ENCODE measurements around the gene CLINT1. TPM values are rescaled to one million over a fixed set of nuclear protein-coding genes. Genes with fewer than 3 reads are reported as not detected.

Gene CLINT1
- total and polyA plus RNA-seq, 2 experiments from 2014 or later, result 71.7 to 101 TPM

DNA sequence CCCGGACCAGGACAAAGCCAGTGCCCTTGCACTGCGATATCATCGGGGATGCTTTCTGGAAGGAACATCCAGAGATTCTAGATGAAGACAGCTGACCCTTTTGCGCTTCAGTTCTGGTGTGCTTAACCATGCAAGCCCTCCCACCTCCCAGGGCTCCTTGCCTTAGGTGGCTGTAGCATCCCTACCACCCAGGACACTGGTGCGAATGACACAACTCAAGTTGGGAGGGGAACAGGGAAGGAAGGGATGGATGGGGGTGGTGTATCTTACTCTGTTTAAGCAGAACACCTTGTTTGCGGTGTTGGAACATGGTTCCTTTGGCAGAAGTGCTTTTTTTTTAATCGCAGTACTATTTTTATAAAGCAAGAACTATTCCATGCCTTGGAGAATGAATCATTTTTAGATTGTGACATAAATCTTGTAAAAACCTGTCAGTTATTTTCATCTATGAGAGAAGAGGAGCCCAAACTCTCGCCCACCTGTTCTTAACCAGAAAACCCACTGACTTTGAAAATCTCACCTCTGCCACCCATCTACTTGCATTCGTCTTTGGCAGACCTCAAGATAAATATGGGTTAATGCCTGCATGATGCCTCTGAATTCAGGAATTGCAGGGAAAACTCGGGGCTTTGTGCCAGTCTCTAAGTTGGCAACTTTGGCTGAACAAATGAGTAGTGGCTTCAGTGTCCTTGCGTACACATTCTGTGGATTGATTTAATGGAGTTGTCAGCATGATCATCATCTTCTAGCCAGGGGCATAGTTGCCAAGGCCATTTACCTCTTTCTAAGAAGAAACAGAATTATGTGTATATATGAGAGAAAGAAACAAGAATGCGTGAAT is 119.3 kb downstream of the CLINT1 start:
- Mint-ChIP-seq H3K36me3 (ENCODE audit: low read depth) (peaks cover 48% of the 10 kb centered on the region), H3K4me3 (no peak overlapping the region), H3K27me3 (ENCODE audit: insufficient read depth, low read depth, poor library complexity) (peaks cover 10% of the 10 kb centered on the region), H3K9me3 (no peaks in the 10 kb centered on the region), H3K27ac (no peak overlapping the region), H3K4me1 (peaks cover 4% of the 10 kb centered on the region; the same call in 2 of the 3 replicates)
- no peak overlapping the region for H3K4me3 ChIP-seq
- no peak for DNase-seq (ENCODE audit: low spot score)
- H3K4me2 ChIP-seq, result no peak overlapping the region
- peaks cover 7% of the 10 kb centered on the region for H3K27me3 ChIP-seq (ENCODE audit: insufficient read depth)
- peaks cover 7% of the 10 kb centered on the region for H4K20me1 ChIP-seq (replicated peaks; ENCODE audit: insufficient read depth)
- peaks cover 35% of the 10 kb centered on the region for H3K36me3 ChIP-seq (ENCODE audit: insufficient read depth)
- H3K79me2 ChIP-seq (replicated peaks; ENCODE audit: insufficient read depth), result no peaks in the 10 kb centered on the region
- no peak overlapping the region for H3K27ac ChIP-seq (ENCODE audit: low read depth)
- no peak for ATAC-seq
- H2AFZ ChIP-seq, result no peak overlapping the region
- TF ChIP-seq, protein P1, sequence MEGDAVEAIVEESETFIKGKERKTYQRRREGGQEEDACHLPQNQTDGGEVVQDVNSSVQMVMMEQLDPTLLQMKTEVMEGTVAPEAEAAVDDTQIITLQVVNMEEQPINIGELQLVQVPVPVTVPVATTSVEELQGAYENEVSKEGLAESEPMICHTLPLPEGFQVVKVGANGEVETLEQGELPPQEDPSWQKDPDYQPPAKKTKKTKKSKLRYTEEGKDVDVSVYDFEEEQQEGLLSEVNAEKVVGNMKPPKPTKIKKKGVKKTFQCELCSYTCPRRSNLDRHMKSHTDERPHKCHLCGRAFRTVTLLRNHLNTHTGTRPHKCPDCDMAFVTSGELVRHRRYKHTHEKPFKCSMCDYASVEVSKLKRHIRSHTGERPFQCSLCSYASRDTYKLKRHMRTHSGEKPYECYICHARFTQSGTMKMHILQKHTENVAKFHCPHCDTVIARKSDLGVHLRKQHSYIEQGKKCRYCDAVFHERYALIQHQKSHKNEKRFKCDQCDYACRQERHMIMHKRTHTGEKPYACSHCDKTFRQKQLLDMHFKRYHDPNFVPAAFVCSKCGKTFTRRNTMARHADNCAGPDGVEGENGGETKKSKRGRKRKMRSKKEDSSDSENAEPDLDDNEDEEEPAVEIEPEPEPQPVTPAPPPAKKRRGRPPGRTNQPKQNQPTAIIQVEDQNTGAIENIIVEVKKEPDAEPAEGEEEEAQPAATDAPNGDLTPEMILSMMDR (conservative IDR thresholded peaks at IDR 0.05; ENCODE audit: low read depth in 2 of 2), result no peak
- TF ChIP-seq, protein P2, sequence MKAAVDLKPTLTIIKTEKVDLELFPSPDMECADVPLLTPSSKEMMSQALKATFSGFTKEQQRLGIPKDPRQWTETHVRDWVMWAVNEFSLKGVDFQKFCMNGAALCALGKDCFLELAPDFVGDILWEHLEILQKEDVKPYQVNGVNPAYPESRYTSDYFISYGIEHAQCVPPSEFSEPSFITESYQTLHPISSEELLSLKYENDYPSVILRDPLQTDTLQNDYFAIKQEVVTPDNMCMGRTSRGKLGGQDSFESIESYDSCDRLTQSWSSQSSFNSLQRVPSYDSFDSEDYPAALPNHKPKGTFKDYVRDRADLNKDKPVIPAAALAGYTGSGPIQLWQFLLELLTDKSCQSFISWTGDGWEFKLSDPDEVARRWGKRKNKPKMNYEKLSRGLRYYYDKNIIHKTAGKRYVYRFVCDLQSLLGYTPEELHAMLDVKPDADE (IDR thresholded peaks at IDR 0.05), result no peak
- TF ChIP-seq POLR2AphosphoS5 (IDR thresholded peaks at IDR 0.05; ENCODE audit: low read depth) (no peak), CREB1 (CRISPR knock-in tag; IDR thresholded peaks at IDR 0.05; ENCODE audit: low read depth) (no peak), ZNF331 (CRISPR knock-in tag; IDR thresholded peaks at IDR 0.05; ENCODE audit: low read depth) (no peak), NANOG (IDR thresholded peaks at IDR 0.05; ENCODE audit: borderline replicate concordance) (no peak), STAT1 (IDR thresholded peaks at IDR 0.05; ENCODE audit: unreplicated experiment) (no peak), ZNF114 (CRISPR knock-in tag; IDR thresholded peaks at IDR 0.05) (no peak), EZH2phosphoT487 (IDR thresholded peaks at IDR 0.05; ENCODE audit: unreplicated experiment) (no peak)
- TF ChIP-seq, protein P3, sequence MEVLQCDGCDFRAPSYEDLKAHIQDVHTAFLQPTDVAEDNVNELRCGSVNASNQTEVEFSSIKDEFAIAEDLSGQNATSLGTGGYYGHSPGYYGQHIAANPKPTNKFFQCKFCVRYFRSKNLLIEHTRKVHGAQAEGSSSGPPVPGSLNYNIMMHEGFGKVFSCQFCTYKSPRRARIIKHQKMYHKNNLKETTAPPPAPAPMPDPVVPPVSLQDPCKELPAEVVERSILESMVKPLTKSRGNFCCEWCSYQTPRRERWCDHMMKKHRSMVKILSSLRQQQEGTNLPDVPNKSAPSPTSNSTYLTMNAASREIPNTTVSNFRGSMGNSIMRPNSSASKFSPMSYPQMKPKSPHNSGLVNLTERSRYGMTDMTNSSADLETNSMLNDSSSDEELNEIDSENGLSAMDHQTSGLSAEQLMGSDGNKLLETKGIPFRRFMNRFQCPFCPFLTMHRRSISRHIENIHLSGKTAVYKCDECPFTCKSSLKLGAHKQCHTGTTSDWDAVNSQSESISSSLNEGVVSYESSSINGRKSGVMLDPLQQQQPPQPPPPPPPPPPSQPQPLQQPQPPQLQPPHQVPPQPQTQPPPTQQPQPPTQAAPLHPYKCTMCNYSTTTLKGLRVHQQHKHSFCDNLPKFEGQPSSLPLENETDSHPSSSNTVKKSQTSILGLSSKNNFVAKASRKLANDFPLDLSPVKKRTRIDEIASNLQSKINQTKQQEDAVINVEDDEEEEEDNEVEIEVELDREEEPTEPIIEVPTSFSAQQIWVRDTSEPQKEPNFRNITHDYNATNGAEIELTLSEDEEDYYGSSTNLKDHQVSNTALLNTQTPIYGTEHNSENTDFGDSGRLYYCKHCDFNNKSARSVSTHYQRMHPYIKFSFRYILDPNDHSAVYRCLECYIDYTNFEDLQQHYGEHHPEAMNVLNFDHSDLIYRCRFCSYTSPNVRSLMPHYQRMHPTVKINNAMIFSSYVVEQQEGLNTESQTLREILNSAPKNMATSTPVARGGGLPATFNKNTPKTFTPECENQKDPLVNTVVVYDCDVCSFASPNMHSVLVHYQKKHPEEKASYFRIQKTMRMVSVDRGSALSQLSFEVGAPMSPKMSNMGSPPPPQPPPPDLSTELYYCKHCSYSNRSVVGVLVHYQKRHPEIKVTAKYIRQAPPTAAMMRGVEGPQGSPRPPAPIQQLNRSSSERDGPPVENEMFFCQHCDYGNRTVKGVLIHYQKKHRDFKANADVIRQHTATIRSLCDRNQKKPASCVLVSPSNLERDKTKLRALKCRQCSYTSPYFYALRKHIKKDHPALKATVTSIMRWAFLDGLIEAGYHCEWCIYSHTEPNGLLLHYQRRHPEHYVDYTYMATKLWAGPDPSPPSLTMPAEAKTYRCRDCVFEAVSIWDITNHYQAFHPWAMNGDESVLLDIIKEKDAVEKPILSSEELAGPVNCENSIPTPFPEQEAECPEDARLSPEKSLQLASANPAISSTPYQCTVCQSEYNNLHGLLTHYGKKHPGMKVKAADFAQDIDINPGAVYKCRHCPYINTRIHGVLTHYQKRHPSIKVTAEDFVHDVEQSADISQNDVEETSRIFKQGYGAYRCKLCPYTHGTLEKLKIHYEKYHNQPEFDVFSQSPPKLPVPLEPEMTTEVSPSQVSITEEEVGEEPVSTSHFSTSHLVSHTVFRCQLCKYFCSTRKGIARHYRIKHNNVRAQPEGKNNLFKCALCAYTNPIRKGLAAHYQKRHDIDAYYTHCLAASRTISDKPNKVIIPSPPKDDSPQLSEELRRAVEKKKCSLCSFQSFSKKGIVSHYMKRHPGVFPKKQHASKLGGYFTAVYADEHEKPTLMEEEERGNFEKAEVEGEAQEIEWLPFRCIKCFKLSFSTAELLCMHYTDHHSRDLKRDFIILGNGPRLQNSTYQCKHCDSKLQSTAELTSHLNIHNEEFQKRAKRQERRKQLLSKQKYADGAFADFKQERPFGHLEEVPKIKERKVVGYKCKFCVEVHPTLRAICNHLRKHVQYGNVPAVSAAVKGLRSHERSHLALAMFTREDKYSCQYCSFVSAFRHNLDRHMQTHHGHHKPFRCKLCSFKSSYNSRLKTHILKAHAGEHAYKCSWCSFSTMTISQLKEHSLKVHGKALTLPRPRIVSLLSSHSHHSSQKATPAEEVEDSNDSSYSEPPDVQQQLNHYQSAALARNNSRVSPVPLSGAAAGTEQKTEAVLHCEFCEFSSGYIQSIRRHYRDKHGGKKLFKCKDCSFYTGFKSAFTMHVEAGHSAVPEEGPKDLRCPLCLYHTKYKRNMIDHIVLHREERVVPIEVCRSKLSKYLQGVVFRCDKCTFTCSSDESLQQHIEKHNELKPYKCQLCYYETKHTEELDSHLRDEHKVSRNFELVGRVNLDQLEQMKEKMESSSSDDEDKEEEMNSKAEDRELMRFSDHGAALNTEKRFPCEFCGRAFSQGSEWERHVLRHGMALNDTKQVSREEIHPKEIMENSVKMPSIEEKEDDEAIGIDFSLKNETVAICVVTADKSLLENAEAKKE (CRISPR knock-in tag; IDR thresholded peaks at IDR 0.05), result no peak
- TF ChIP-seq, protein P4, sequence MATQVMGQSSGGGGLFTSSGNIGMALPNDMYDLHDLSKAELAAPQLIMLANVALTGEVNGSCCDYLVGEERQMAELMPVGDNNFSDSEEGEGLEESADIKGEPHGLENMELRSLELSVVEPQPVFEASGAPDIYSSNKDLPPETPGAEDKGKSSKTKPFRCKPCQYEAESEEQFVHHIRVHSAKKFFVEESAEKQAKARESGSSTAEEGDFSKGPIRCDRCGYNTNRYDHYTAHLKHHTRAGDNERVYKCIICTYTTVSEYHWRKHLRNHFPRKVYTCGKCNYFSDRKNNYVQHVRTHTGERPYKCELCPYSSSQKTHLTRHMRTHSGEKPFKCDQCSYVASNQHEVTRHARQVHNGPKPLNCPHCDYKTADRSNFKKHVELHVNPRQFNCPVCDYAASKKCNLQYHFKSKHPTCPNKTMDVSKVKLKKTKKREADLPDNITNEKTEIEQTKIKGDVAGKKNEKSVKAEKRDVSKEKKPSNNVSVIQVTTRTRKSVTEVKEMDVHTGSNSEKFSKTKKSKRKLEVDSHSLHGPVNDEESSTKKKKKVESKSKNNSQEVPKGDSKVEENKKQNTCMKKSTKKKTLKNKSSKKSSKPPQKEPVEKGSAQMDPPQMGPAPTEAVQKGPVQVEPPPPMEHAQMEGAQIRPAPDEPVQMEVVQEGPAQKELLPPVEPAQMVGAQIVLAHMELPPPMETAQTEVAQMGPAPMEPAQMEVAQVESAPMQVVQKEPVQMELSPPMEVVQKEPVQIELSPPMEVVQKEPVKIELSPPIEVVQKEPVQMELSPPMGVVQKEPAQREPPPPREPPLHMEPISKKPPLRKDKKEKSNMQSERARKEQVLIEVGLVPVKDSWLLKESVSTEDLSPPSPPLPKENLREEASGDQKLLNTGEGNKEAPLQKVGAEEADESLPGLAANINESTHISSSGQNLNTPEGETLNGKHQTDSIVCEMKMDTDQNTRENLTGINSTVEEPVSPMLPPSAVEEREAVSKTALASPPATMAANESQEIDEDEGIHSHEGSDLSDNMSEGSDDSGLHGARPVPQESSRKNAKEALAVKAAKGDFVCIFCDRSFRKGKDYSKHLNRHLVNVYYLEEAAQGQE (IDR thresholded peaks at IDR 0.05; ENCODE audit: unreplicated experiment), result no peak
- H3F3A ChIP-seq (replicated peaks; ENCODE audit: low read depth), result no peaks in the 10 kb centered on the region
- no peaks in the 10 kb centered on the region for H3K9me2 ChIP-seq (ENCODE audit: insufficient read depth)
- H3K4me1 ChIP-seq (ENCODE audit: insufficient read depth), result peaks cover 4% of the 10 kb centered on the region; the same call in 1 of the 2 replicates
